ENCODE data around the gene CTNNA2.

The CTNNA2 gene

GRCh38 chr2:80519121-80519643 lies 1006.3 kb downstream of the CTNNA2 start:
- no peak for DNase-seq (ENCODE audit: extremely low read depth in 1 of 2, low read depth in 1 of 2)

DNA sequence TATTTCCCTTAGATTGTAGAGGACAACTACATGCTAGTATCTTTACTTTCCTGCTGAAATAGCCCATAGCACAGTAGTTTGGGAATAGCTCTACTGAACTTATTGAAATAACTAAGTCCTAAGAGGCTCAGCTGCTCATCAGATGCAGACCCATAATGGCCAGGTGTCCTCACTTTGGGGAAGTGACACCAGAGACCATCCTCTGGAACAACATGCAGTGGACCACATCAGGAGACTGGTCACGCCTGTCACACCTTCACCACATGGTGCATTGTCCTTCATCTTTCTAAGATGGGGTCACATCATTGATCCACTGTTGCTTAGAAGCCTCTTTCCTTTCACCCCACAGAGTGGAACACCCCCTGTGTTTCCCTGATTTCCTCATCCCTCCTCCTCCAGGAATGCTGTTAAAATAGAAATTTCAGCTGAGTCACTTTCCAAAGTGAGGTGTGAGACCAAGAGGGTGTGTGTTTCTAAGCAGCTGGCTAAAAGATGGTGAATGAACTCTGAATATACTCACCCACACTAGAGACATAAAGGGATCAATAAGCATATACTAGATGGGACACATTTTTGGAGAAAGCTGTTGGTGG lies 1006.9 kb downstream of the CTNNA2 start:
- no peak for DNase-seq (ENCODE audit: extremely low read depth in 1 of 2, low read depth in 1 of 2)

GRCh38 chr2:80525152-80525551 lies 1012.3 kb downstream of the CTNNA2 start:
- no peak for DNase-seq (ENCODE audit: extremely low read depth in 1 of 2, low read depth in 1 of 2)

DNA sequence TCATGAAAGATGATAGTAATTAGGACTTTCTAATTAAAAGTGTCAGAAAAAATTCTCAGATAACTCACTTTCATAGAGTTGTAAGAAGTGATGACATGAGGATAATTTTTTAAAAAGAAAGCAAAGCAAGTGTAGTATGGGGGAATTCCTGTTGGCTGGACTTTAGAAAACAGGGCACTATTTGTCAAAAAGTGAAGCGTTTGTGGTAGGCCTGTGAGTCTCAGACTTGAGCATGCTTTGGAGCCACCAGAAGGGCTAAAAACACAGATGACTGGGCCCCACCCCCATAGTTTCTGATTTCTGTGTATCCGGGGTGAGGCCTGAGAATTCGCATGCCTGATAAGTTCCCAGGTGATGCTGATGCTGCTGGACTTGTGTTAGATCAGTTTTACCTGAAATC lies 1014.3 kb downstream of the CTNNA2 start:
- DNase-seq (ENCODE audit: extremely low read depth in 1 of 2, low read depth in 1 of 2): no peak

- DNase-seq (ENCODE audit: extremely low read depth in 1 of 2, low read depth in 1 of 2): no peak
These were observed 1016.8 kb downstream of the CTNNA2 start for GRCh38 chr2:80529466-80530165.

DNA sequence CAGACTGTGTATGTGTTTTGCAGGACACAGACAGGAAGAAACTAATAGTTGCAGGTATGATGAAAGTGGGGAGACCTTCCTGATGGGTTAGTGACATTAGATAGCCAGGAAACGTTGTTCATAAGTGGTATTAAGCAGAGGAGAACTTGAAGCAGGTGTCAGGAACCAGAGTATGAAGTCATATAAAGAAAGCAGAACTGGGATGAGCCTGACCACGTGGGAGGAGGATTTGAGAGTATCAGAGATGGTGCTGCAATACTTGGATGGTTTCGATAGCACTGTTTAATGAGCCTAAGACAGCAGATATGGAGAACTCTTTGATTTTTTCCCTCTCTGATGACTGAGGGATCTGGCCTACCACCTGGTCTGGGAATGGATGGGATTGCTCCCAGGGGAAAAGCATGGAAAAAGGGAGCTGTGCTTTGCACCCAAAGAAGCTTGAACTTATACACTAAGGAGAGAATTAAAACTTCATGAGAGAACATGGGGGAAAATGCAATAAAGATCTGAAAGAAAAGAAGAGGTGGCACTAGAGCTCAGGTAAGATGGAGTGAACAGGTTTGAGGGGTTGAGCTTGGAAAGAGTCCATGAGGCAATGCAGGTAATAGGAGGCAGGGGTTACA lies 1017.7 kb downstream of the CTNNA2 start:
- no peak for DNase-seq (ENCODE audit: extremely low read depth in 1 of 2, low read depth in 1 of 2)

DNA sequence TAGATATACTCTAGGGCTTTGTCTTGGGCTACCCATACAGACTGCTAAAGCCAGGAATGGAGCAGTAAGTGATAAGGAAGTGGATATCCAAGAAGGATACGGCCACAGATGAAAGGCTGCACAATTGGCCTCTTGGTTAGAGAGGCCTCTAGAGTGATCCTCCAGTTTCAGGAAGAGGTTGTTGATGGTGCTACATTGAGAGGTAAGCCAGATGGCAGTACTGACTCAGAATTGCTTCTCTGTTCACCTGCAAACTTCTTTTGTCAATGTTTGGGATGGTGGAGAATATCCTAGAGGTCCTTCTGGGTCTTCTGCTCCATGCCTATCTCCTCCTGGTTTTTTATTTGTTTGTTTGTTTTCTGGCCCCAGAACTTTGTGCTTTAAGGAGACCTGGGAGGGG lies 1018.5 kb downstream of the CTNNA2 start:
- DNase-seq (ENCODE audit: extremely low read depth in 1 of 2, low read depth in 1 of 2): no peak

GRCh38 chr2:80545420-80546210 lies 1032.8 kb downstream of the CTNNA2 start:
- no peak for DNase-seq (ENCODE audit: extremely low read depth in 1 of 2, low read depth in 1 of 2)

GRCh38 chr2:80546766-80547165 lies 1033.9 kb downstream of the CTNNA2 start:
- no peak for DNase-seq (ENCODE audit: extremely low read depth in 1 of 2, low read depth in 1 of 2)

GRCh38 chr2:80547344-80547743 lies 1034.5 kb downstream of the CTNNA2 start:
- no peak for DNase-seq (ENCODE audit: extremely low read depth in 1 of 2, low read depth in 1 of 2)

GRCh38 chr2:80548469-80548868 lies 1035.6 kb downstream of the CTNNA2 start:
- no peak for DNase-seq (ENCODE audit: extremely low read depth in 1 of 2, low read depth in 1 of 2)

DNA sequence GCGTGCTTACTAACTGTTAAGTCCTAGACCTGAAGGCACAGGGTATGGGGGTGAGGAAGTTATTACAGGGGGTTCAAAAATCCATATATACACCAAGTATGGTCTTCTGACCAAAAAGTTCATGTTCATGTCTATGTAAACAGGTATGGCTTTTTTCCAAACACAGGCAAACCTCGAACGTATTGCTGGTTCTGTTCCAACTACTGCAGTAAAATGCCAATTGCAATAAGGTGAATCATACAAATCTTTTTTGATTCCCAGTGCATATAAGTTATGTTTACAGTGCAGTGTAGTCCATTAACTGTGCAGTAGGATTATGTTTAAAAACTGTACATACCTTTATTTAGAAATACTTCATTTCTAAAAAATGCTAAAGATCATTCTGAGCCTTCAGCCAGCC lies 1037.0 kb downstream of the CTNNA2 start:
- no peak for DNase-seq (ENCODE audit: extremely low read depth in 1 of 2, low read depth in 1 of 2)

DNA sequence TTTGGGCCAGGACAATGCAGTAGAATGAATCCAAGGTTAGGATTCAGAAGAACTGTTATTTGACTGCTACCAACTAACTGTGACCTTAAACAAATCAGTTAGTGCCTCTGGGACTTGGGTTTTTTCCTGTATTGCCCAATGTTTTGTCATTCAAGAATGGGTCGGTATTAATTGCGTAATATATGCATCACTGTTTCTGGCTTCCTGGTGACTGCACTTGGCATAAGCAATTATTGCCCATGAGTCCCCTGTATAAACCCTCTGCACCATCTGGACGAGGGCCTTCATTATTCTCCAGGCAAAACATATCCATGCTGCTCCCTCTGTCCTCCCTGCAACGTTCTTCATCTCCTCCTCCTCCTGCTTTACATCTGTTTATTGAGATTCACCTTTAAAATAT lies 1047.5 kb downstream of the CTNNA2 start:
- no peak for DNase-seq (ENCODE audit: extremely low read depth in 1 of 2, low read depth in 1 of 2)

DNA sequence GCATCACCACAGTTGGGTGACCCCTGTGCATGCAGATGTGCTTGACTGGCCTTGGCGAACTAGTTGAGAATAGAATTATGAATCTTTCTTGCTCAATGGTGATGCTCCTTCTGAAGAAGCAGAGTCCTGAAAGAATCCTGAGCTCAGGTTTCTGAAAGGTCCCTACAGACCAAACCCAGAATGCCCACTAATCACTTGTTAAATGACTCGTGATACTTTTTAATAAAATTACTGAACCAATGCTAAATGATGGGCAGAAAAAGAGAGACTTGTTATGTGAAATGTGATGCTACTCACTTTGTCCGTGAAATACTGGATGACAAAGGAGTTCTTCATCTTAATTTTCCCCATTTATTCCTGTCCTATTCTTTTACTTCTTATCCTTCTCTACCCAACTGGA lies 1055.2 kb downstream of the CTNNA2 start:
- no peak for DNase-seq (ENCODE audit: extremely low read depth in 1 of 2, low read depth in 1 of 2)

DNA sequence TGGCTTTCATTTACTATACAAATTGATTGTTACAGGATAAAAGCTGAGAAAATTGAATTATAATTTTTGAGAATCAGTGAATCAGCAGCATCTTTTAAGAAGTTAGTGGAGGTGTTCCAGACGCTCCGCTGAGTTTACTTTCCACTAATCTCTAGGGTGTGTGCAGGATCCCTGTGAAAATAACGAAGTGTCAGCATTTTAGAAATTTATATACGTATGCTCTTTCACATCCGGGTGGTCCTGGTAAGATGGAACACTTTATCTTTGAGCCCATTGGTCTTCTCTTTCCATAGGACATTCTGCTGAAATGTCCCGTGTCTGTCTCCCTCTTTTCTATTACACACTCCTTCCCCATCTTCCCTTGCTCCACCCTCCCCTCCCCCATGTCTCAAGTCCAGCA lies 1060.3 kb downstream of the CTNNA2 start:
- DNase-seq (ENCODE audit: extremely low read depth in 1 of 2, low read depth in 1 of 2): no peak

DNA sequence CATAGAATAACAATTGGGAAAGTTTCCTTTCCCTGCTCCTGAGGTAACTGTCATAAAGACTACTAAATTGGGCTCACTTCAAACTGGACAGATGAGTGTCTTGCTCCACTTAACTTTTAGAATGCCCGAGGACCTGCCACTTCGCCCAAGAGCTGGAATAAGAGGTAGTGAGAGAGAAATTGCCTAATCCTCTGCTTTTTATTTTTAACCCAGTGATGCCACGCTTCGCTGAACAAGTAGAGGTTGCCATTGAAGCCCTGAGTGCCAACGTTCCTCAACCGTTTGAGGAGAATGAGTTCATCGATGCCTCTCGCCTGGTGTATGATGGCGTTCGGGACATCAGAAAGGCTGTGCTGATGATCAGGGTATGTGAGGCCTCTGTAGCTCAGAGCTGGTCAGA lies 1061.1 kb downstream of the CTNNA2 start:
- no peak for DNase-seq (ENCODE audit: extremely low read depth in 1 of 2, low read depth in 1 of 2)

DNA sequence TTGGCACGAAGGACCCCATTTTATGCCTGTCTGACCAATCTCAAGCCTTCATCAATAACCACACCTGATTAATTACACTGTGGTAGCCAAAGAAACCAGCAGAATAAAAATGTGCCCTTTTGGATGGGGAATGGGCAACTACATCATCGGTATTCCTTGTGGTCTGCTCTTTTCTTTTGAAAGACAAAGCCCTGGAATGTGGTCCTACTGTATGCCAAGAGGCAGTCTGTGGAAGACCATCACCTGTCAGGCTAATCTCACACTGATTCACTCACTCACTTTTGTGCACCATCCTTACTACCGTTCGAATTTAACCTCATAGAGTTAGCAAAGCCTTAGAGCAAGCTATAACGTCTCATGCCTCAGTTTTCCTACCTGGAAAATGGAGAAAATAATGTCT lies 1066.9 kb downstream of the CTNNA2 start:
- no peak for DNase-seq (ENCODE audit: extremely low read depth in 1 of 2, low read depth in 1 of 2)

GRCh38 chr2:80591233-80591632 lies 1078.4 kb downstream of the CTNNA2 start:
- DNase-seq (ENCODE audit: extremely low read depth in 1 of 2, low read depth in 1 of 2): no peak

DNA sequence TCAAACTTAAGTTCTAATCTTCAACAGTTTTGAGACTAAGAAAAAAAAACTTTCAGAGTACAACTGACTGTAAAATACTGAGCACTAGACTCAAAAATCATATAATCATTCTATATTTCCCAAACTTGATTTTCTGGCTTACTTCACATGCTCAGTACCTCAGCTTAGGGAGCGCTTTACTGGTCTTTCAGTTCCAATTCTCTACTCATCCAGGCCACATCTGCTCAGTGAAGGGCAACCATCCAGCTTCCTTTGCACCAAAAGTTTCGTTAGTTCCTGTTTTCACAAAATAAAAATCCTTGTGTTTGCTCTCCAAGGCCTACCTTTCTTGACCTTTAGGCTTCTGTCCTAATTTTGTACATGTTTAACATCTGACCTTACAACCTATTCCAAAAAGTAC lies 1079.3 kb downstream of the CTNNA2 start:
- no peak for DNase-seq (ENCODE audit: extremely low read depth in 1 of 2, low read depth in 1 of 2)

DNA sequence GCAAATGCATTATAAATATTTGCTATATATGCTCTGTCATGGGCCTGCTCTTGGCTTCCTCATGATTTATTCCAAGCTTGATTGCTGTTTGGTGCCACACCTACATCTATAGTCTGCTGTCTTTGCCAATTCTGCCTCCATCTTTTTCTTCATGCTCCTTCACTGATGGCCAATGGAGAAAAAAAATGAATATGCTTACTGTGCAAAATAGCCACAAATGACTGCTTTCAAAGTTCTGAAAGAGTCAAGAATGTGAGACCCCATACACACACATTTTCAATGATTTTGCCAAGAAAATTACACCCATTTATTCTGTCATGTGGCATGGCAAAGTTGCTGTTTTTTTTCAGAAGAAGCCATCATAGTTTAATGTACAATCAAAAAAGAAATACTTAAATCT lies 1097.3 kb downstream of the CTNNA2 start:
- no peak for DNase-seq (ENCODE audit: extremely low read depth in 1 of 2, low read depth in 1 of 2)

- no peak for DNase-seq (ENCODE audit: extremely low read depth in 1 of 2, low read depth in 1 of 2)
These were observed 1108.8 kb downstream of the CTNNA2 start for GRCh38 chr2:80621656-80622055.
